Spleen (tissue), 7 donors: ENCODE results near the gene RB1.

Source experiments
- POLR2AphosphoS5 ChIP-seq, 3 donors: sonication (generic); formaldehyde crosslinking; IDR thresholded peaks; one replicate each; pipeline ENCODE4 v1.5.1; 2017; ENCODE audit warnings: antibody characterized with exemption in 3 of 3
- TF ChIP-seq, protein P1 (sequence below), 11 experiments: fragments of 200-600 bp in 7 of 11; fragments of 450-650 bp in 4 of 11; sonication (generic) in 4 of 11; IDR thresholded peaks in 8 of 11; conservative IDR thresholded peaks in 3 of 11; 1 replicate in 7 of 11; 2 replicates in 4 of 11; pipeline versions ENCODE4 v1.4.0 to v1.8.0; 2016 to 2021; ENCODE audit warnings: antibody characterized with exemption in 11 of 11, inconsistent platforms in 4 of 11, mild to moderate bottlenecking in 1 of 11
- donor health status: DM: no; HTN: no; CAD: no; lungs with moderate emphysema.
- donor health status: DM: no; HTN: no; CAD: no.
- donor health status: DM: no; HTN: no; CAD: no.

GRCh38 chr13:48410199-48410598 lies 106.6 kb downstream of the RB1 start:
- TF ChIP-seq, protein P1, sequence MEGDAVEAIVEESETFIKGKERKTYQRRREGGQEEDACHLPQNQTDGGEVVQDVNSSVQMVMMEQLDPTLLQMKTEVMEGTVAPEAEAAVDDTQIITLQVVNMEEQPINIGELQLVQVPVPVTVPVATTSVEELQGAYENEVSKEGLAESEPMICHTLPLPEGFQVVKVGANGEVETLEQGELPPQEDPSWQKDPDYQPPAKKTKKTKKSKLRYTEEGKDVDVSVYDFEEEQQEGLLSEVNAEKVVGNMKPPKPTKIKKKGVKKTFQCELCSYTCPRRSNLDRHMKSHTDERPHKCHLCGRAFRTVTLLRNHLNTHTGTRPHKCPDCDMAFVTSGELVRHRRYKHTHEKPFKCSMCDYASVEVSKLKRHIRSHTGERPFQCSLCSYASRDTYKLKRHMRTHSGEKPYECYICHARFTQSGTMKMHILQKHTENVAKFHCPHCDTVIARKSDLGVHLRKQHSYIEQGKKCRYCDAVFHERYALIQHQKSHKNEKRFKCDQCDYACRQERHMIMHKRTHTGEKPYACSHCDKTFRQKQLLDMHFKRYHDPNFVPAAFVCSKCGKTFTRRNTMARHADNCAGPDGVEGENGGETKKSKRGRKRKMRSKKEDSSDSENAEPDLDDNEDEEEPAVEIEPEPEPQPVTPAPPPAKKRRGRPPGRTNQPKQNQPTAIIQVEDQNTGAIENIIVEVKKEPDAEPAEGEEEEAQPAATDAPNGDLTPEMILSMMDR (IDR thresholded peaks at IDR 0.05 in 8 of 11, conservative IDR thresholded peaks at IDR 0.05 in 3 of 11) = no peak
- TF ChIP-seq POLR2AphosphoS5 (IDR thresholded peaks at IDR 0.05) = no peak
